Nucleus accumbens (tissue), 56 donors: ENCODE data around the gene ALDH3A2.

Source experiments
- DNase-seq, 56 donors: peaks; one replicate each; lab custom pipeline; 2025; lab: John Stamatoyannopoulos, UW

Gene ALDH3A2

DNA sequence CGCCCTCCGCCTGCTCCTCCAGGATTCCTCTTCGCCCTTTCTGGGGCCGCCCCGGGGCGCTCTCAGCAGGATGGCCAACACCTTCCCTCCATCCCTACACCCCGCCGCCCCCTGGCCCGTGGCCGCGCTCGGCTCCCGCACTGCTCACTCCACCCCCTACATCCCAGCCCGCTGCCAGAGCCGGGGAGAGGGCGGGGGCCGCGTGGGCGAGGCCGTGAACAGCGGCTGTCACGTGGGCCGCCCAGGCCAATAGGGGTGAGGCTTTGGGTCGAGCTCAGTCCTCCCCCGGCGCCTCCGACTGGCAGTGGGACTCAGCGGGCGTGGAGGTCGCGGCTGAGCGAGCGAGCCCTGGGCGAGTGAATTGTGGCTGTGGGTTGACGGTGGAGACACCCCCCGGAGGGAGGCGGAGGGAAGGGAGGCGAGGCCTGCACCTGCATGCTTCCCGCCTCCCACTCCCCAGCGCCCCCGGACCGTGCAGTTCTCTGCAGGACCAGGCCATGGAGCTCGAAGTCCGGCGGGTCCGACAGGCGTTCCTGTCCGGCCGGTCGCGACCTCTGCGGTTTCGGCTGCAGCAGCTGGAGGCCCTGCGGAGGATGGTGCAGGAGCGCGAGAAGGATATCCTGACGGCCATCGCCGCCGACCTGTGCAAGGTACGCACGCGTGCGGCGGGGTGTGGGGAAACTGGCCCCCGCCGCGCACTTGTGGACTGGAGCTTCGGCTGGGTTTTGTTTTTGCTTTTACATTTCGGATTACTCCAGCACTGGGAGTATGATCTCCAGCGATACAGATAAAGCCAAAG lies at the start of gene ALDH3A2:
Gene ALDH3A2 (plus strand): TSS at position 277 of the 799 bp plus-strand sequence. CDS start 221 bp downstream, at position 498.
- DNase-seq: peak; percentile 68 to 100 (median 98)

DNA sequence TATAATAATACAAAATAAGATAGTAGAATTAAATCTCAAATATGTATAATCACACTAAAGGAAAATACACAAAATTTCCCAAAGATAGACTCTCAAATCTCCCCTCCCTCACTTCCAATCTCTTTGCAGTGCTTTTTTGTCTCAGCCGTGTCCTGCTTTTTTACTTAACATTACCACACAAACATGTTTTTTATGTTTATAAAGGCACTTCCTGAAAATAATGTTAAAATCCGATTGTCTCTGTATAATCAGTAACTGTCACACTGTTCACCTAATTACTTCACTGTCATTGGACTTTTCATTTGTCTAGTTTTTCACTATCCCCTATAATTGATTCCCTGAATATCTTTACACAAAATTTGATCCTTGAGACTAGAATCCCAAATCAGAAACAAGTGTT lies 38.2 kb upstream of the ALDH3A2 start:
- no peak for DNase-seq

DNA sequence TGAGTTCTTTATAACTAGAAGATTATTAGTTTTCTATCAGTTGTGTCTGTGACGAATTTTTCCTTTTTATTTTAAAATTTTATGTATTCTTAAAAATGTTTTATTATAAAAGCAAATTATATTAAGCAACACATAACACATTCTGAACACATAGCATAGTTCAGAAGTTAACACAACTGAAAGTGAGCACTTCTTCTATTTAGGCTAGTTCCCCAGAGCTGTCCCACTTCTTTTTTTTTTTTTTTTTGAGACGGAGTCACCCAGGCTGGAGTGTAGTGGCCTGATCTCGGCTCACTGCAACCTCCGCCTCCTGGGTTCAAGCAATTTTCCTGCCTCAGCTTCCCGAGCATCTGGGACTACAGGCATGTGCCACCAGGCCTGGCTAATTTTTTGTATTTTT lies 37.7 kb upstream of the ALDH3A2 start:
- no peak for DNase-seq

DNA sequence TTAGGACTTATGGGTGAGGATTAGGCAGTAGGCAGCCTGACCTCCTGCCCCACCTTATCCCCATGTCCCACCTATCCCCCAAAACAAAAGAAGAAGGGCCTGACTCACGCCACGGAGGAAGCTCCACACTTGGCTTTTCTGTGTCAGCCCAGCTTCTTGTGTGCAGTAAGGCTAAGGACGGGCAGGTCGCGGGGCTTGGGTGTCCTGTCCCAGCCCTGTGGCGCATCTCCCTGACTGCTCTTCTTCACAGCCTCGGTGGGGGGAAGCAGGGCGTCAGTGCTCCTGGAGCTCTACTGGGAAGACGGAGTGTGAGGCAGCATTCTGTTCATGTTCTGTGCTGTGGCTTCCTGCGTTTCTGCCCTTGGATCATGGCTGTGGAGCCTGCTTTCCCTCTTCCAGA lies 34.6 kb upstream of the ALDH3A2 start:
- no peak for DNase-seq

DNA sequence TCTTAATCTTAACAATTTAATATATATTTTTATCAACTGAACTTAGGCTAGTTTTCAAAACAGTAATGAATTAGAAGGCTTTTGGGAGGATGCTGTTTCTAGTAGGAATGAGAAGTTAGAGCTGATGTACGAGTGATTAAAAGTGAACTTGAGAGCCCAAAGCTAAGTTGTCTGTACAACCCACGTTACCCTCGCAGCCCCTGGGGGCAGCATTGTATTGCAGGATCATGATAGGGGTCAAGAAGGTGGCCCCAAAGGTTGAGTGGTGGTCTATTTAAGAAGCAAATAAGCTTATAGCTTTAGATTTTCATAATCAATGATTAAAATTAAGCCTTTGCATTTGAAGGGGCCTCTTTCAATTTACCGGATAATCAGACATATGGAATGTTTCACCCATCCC lies 33.7 kb upstream of the ALDH3A2 start:
- no peak for DNase-seq

GRCh38 chr17:19618015-19618414 lies 30.5 kb upstream of the ALDH3A2 start:
- no peak for DNase-seq

DNA sequence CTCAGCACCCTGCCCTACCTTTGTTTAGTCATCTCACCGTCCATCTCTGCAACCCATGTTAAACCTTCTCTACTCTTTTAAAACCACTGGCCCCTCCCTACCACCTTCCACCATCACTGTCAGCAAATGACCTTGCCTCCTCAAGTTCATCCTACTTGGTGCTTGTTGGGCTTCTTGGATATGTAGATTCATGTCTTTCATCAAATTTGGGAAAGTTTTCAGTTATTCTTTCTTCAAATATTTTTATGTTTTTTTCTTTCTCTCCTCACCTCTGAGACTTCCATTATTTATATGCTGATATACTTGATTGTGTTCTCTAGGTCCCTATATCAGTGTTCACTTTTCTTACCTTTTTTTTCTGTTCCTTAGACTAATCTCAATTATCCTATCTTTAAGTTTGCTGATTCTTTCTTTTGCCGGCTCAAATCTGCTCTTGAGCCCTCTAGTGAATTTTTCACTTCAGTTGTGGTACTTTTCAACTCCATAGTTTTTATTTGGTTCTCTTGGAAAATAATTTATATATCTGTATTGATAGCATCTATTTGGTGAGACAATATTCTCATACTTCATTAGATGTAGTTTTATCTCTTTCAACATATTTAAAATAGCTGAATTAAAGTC lies 28.7 kb upstream of the ALDH3A2 start:
- no peak for DNase-seq

DNA sequence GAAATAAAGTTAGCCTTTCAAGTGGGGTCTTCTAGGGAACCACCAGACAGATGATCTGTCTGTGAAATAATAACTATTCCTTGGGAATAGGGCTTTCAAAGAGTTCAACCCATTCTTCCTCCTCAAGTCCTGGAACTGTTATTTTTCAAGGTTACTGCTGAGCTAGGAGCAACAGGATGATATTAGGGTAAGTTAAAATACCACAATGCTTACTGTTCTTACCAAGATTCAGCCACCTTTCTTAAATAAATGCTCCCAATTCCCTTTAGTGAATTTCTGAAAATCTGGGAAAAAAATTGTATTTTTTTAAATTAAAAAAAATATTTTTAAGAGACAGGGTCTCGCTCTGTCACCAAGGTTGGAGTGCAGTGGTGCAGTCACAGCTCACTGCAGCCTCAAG lies 26.9 kb upstream of the ALDH3A2 start:
- DNase-seq: no peak

DNA sequence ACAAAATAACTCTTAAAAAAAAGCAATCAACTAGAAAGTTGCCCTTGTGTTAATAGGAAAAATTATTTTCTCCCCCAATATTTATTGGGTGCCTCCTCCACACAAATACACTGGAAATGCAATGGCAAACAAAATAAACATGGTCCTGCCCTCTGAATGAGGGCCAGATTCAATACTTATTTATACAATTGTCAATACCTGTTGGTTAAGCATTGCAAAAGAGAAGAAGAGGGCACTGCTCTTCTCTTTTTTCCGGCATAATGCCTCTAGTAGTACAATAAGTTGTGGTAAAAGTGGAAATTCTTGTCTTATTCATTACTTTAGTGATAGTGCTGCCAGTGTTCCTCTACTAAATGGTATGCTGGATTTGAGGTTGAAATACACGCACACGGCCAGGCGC lies 22.5 kb upstream of the ALDH3A2 start:
- no peak for DNase-seq

DNA sequence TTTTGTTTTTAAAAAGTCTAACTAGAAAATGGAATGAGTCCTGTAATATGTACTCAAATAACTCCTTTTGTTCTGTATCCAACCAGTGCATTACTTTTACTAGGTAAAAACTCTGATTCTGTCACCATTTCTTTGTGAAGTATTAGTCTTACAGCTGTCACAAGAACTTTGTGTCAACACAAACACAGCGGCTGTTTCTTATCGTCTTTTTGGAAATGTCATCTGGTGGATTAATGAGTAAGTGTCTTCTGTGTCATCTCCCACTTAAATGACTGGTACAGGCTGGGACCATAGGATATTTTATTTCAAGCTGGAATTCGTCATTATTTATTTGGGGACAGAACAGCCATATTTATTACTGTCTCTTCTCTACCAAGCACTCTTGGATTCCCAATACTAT lies 19.1 kb upstream of the ALDH3A2 start:
- no peak for DNase-seq

DNA sequence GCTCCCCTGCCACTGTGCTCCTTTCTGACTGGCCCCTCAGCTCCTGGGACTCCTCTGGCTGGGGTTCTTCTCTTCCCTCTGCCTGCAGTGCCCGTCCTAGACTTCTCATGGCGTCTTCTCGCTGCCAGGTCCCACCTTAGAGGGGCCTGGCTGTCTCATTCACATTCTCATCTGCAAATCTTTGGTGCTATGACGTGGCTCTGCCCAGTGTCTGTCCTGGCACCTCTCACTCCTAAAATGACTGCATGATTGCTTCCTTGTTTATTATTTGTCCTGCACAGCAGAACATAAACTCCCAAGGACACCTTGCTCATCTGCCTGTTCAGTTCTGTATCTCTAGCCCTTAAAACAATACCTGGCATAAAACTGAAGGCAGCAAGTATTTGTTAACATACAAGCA lies 18.5 kb upstream of the ALDH3A2 start:
- no peak for DNase-seq

DNA sequence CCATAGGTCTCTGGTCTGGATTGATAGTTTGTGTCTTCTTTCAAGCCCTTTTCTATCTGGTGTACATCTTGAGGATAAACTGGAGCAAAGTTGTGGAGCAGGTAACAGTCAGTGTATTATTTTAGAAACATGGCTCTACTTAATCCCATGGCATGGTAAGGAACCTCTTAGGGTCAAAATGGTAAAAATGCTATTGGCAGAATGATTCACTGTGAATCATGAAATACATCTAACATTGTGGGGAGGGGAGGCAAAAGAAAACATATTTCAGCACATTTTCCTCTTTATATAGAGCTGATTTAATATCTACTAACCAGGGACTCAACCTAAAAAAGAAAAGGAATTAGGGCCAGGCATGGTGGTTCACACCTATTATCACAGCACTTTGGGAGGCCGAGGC lies 17.9 kb upstream of the ALDH3A2 start:
- DNase-seq: no peak

GRCh38 chr17:19631905-19632304 lies 16.6 kb upstream of the ALDH3A2 start:
- DNase-seq: no peak

DNA sequence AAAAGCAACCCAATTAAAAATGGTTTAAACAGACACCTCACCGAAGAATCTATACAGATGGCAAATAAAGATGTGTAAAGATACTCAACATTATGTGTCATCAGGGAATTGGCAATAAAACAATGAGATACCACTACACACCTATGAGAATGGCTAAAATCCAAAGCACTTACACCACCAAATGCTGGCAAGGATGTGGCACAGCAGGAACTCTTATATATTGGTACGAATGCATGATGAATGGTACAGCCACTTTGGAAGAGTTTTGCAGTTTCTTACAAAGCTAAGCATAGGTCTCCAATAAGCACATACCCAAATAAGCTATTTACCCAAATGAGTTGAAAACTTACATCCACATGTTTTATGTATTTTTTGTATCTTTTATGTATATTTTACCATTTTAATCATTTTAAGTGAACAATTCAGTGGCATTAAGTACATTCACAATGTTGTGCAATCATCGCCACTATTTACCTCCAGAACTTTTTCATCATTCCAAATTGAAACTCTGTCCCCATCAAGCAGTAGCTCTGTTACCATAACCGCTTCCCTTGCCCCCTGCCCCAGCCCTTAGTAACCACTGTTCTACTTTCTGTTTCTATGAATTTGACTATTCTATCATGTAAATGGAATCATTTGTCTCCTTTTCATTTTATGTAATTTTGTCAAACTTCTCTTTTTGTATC lies 6.7 kb upstream of the ALDH3A2 start:
- no peak for DNase-seq

DNA sequence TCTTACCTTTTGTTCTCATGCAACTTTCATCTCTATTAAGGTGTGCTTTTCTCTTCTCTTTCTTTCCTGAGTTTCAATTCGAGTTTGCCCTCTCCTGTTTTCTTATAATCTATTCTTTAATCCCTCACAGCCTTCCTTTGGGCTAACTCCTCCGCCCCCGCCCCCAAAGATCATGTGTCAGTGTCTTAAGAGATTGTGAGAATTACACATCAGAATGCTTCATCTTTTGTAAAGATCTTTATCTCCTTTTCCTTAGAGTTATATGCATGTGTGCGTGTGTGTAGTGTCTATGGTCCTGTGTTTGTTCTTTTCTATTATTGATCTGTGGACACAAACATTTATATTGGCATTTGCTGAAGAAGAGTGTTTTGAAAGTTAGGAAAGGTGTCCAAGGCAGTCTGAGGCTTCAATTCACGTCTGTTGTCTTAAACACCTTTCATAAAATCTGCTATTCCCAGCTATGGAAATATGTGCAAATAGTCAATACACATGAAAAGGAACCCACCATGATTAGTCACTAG lies 6.1 kb upstream of the ALDH3A2 start:
- no peak for DNase-seq

- no peak for DNase-seq
Measured at GRCh38 chr17:19644493-19645210, 3.9 kb upstream of the ALDH3A2 start.

DNA sequence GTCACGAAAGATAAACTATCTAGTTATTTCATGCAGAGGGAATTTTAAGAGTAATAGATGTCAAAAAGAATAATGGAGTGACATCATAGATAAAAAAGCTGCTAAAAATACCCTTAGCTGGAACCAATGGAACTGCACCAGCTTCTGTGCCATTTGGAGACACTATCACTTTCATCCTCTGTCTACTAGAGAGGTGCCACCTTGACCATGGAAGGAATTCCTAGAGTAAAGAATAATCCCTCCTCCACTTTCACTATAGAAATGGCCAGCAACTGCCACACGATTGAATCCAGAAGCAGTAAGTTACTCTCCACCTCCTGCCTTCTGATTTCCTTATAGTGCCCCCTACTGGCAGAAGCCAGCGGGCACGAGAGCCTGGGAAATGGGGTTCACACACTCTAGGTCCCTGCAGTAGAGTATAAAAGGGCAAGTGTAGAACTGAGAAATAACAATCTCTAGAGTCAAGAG lies 2.8 kb upstream of the ALDH3A2 start:
- DNase-seq: peak in 38 of 56 donors; percentile 5 to 69 (median 32)

GRCh38 chr17:19646788-19647696 lies 1.5 kb upstream of the ALDH3A2 start:
- no peak for DNase-seq

GRCh38 chr17:19647697-19648474 lies 665 bp upstream of the ALDH3A2 start:
- DNase-seq: peak in 48 of 56 donors; percentile 27 to 93 (median 72)
